Stimulated activated memory B cell treated with anti-CD40 and anti-IgM and Interleukin-4, amounts not matched to agents 10 μg/mL and 1 μg/mL and 100 μg/mL, for 72 hours (primary cell): ENCODE measurements around the gene ICAM2.
A peak's percentile ranks its signal among the peaks of the same experiment; 100 is the strongest.

Source experiments
- ATAC-seq: fragments of 150-1000 bp; cut with Tn5 transposase; 2 replicates; pipeline ENCODE4 v1.10.0; 2021
- H3K27ac Mint-ChIP-seq: one replicate; pipeline ENCODE4 v1.8.0; 2022; ENCODE audit warnings: mild to moderate bottlenecking, mixed read lengths
- H3K27me3 Mint-ChIP-seq: one replicate; pipeline ENCODE4 v1.8.0; 2022; ENCODE audit warnings: mixed read lengths
- H3K36me3 Mint-ChIP-seq: one replicate; pipeline ENCODE4 v1.8.0; 2022; ENCODE audit warnings: mixed read lengths
- H3K4me1 Mint-ChIP-seq: one replicate; pipeline ENCODE4 v1.8.0; 2022; ENCODE audit warnings: mixed read lengths
- H3K4me3 Mint-ChIP-seq: one replicate; pipeline ENCODE4 v1.8.0; 2022; ENCODE audit warnings: mild to moderate bottlenecking, moderate library complexity, mixed read lengths
- H3K9me3 Mint-ChIP-seq: one replicate; pipeline ENCODE4 v1.8.0; 2022; ENCODE audit warnings: mixed read lengths

Gene ICAM2

GRCh38 chr17:63963123-63963522, 57.3 kb downstream of the ICAM2 start:
- no peaks in the 10 kb centered on the region for H3K36me3 Mint-ChIP-seq
- peaks cover 27% of the 10 kb centered on the region for H3K4me1 Mint-ChIP-seq
- H3K9me3 Mint-ChIP-seq, result no peaks in the 10 kb centered on the region
- H3K4me3 Mint-ChIP-seq, result no peak overlapping the region
- ATAC-seq, result no peak
- no peaks in the 10 kb centered on the region for H3K27me3 Mint-ChIP-seq
- H3K27ac Mint-ChIP-seq, result no peak overlapping the region

DNA sequence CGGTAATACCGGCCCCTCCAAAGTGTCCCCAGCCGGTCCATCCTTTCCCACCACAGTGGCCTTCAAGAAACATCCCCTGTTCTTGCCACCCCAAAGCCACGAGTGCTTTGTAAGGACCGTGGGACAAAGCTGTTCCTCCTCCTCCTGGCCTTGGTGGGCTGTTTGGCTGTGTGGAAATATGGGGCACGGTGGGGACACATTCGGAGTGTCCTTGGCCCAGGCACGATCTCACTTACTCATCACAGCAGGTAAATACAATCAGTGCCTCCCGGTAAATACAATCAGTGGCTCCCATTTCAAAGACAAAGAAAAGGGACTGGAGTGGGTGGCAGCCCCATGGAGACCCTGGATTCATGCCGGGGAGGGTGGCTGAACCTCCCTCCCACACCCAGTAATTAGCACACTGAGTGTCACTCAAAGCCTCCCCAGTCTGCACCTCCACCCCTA, 58.1 kb downstream of the ICAM2 start:
- H3K4me1 Mint-ChIP-seq, result peaks cover 27% of the 10 kb centered on the region
- no peaks in the 10 kb centered on the region for H3K27me3 Mint-ChIP-seq
- ATAC-seq, result no peak
- H3K27ac Mint-ChIP-seq, result peak overlapping the region; percentile 29
- no peaks in the 10 kb centered on the region for H3K36me3 Mint-ChIP-seq
- H3K9me3 Mint-ChIP-seq, result no peaks in the 10 kb centered on the region
- no peak overlapping the region for H3K4me3 Mint-ChIP-seq

DNA sequence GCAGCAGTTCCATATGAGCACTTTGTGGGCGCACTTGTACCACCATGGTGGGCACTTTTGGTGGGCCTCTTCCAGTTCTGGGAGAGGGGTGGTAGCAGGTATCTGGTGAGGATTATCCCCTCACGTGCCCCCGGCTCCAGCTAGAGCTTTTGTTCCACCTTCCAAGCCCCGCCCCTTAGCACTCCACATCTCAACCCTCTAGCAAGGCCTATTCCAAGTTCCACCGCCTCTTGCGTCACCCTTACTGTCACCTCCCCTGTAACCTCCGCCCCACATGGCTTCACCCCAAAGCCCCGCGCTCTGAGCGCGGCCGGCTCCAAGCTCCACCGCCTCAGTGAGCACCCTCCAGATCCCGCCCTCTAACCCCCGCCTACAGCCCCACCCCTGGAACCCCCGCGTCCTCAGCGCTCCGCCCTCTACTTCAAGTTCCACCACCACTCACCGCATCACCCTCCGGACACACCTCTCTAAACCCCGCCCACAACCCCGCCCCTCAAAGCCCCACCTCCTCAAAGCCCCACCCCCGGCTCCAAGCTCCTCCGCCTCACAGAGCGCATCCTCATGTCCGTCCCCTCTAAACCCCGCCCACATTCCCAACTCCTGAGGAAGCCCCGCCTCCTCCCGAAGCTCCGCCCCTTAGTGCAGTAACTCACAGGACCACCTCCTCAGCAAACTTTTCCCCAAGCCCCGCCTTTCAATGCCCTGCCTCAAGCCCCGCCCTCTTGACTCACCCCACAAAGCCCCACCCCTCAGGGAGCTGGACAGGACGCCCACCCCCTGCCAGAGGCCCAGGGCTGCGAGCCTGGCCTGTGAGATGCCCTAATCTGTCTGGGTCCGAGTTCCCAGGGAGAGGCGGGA, 58.8 kb downstream of the ICAM2 start:
- Mint-ChIP-seq H3K36me3 (no peaks in the 10 kb centered on the region), H3K27me3 (no peaks in the 10 kb centered on the region), H3K9me3 (no peaks in the 10 kb centered on the region), H3K4me1 (peaks cover 20% of the 10 kb centered on the region), H3K27ac (peak overlapping the region; percentile 29), H3K4me3 (peak overlapping the region; percentile 59)
- peak; percentile 64 for ATAC-seq

DNA sequence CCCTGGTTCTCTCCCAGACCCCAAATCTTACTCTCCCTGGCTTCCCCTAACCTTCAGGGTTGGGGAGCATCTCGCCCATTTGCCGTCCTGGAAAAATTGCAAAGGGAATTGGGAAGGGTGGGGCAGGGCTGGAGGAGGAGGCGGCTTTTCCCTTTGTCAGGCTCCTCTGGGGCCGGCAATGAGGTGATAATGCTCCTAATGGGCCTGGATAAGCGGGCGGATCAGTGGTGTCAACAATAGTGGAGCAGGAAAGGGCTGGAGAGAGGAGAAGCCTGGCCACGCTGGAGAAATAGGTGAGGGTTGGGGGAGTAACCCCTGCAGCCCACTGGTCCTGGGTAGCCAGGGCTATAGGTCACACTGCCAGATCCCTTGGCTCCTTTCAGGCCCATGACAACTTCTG, 60.0 kb downstream of the ICAM2 start:
- Mint-ChIP-seq H3K4me1 (peaks cover 17% of the 10 kb centered on the region), H3K9me3 (no peaks in the 10 kb centered on the region), H3K36me3 (no peaks in the 10 kb centered on the region), H3K4me3 (no peak overlapping the region), H3K27ac (no peak overlapping the region), H3K27me3 (no peaks in the 10 kb centered on the region)
- no peak for ATAC-seq

- no peak for ATAC-seq
- no peaks in the 10 kb centered on the region for H3K9me3 Mint-ChIP-seq
Measured at GRCh38 chr17:63960006-63960405, 60.4 kb downstream of the ICAM2 start.

GRCh38 chr17:63956296-63956920, 64.0 kb downstream of the ICAM2 start:
- Mint-ChIP-seq H3K27me3 (no peaks in the 10 kb centered on the region), H3K4me1 (peaks cover 36% of the 10 kb centered on the region), H3K9me3 (no peaks in the 10 kb centered on the region), H3K36me3 (no peaks in the 10 kb centered on the region), H3K4me3 (no peak overlapping the region), H3K27ac (peak overlapping the region; percentile 88)
- no peak for ATAC-seq

More at GRCh38 chr17:63960006-63960405, 60.4 kb downstream of the ICAM2 start:
- Mint-ChIP-seq H3K4me1 (peaks cover 17% of the 10 kb centered on the region), H3K36me3 (no peaks in the 10 kb centered on the region), H3K4me3 (no peak overlapping the region), H3K27me3 (no peaks in the 10 kb centered on the region), H3K27ac (no peak overlapping the region)

- H3K36me3 Mint-ChIP-seq, result no peaks in the 10 kb centered on the region
- H3K27me3 Mint-ChIP-seq, result no peaks in the 10 kb centered on the region
- H3K4me1 Mint-ChIP-seq, result peaks cover 35% of the 10 kb centered on the region
- H3K27ac Mint-ChIP-seq, result peak overlapping the region; percentile 88
- H3K9me3 Mint-ChIP-seq, result no peaks in the 10 kb centered on the region
- no peak overlapping the region for H3K4me3 Mint-ChIP-seq
- ATAC-seq, result no peak
Measured at GRCh38 chr17:63955791-63956190, 64.6 kb downstream of the ICAM2 start.

- Mint-ChIP-seq H3K27ac (peak overlapping the region; percentile 88), H3K36me3 (no peaks in the 10 kb centered on the region), H3K4me3 (no peak overlapping the region), H3K27me3 (no peaks in the 10 kb centered on the region), H3K4me1 (peaks cover 36% of the 10 kb centered on the region), H3K9me3 (no peaks in the 10 kb centered on the region)
- ATAC-seq, result no peak
Measured at GRCh38 chr17:63955232-63955631, 65.2 kb downstream of the ICAM2 start.

GRCh38 chr17:63954402-63955063, 65.9 kb downstream of the ICAM2 start:
- Mint-ChIP-seq H3K4me3 (peak overlapping the region; percentile 68), H3K9me3 (no peaks in the 10 kb centered on the region), H3K36me3 (no peaks in the 10 kb centered on the region), H3K4me1 (peaks cover 39% of the 10 kb centered on the region), H3K27me3 (no peaks in the 10 kb centered on the region), H3K27ac (peak overlapping the region; percentile 88)
- ATAC-seq, result peak; percentile 84
